GM10847 (cell line): ENCODE measurements around the gene FNDC5.

Source experiments
- POLR2A ChIP-seq: IDR thresholded peaks from 2 replicates; pipeline ENCODE4 v1.6.1; 2011; ENCODE audit not compliant: insufficient read length; ENCODE audit errors: extremely low read depth

FNDC5 gene

DNA sequence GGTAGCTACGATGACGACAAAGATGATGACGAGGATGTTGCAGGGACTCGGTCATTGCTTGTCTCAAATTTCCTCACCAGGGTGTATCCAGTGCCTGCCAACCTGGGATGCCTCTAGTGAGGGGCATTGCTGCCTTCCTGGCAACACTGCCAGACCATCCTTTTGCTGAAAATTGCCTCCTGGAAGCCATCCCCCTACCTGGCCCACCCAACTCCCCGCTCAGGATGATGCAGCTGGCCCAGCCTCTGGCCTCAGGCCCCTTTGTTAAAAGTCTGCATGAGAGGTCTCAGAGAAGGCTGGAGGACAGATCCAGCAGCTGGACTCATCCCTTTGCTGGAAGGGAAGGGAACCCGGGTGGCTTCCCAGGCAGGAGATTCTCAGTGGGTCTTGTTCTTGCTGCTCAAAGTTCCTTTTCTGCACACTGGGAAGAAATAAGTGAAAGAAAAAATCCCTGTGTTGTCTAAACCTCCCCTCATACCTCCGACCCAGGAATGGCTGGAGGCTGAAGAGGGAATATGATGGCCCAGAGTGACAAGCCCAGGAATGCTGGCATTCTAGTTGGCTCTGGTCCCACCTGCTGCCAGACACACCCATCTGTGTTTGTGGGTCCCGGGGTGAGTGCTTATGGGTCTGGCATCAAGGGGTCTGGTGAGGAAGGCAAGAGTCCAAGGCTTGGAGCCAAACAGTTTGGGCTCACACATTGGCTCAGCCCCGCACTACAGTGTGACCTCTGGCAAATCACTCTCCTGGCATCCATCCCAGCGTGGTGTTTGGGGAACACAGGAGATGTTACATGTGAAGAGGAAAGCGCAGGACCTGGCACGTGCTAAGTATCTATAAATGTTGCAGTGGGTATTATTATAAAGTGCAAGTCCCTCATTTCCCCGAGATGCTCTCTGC, 6.7 kb upstream of the FNDC5 start:
- no peak for TF ChIP-seq POLR2A

DNA sequence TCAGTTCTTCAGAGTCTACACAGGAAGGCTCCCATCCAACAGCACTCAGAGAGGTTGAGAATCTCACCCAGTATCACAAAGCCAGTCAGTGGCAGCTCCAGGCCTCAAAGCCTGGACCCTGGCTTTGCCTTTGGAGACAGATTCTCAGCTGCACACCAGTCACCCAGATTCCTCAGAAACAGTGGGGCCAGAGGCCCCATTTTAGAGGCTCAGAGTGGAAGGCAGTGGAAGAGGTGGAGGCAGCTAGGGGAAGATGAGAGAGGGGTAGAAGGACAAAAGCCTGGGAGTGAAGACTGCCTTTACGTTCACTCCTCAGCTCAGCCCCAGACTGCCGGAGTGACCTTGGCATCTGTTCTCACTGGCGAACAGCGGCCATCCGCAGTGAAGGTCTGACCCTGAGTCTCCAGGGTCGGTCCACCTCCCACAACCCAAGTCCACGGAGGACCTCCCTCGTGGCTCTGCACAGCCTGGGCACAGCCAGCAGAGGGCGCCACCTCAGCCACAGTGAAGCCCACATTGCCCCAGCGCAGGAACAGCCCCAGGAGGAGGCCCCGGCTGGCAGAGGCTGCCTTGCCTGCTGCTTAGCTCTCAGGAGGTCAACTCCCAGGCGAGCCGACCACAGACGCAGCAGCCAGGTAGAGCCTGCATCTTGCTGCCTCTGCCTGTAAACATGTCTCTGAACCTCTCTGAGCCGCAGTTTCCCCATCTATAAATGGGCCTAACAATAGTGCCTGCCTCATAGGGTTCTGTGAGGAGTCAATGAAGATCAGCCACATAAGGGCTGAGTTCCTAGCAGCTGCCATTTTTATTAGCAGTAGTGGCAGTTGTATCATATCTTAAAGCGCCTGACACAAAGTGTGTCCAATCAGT, 5.9 kb upstream of the FNDC5 start:
- TF ChIP-seq POLR2A = no peak

DNA sequence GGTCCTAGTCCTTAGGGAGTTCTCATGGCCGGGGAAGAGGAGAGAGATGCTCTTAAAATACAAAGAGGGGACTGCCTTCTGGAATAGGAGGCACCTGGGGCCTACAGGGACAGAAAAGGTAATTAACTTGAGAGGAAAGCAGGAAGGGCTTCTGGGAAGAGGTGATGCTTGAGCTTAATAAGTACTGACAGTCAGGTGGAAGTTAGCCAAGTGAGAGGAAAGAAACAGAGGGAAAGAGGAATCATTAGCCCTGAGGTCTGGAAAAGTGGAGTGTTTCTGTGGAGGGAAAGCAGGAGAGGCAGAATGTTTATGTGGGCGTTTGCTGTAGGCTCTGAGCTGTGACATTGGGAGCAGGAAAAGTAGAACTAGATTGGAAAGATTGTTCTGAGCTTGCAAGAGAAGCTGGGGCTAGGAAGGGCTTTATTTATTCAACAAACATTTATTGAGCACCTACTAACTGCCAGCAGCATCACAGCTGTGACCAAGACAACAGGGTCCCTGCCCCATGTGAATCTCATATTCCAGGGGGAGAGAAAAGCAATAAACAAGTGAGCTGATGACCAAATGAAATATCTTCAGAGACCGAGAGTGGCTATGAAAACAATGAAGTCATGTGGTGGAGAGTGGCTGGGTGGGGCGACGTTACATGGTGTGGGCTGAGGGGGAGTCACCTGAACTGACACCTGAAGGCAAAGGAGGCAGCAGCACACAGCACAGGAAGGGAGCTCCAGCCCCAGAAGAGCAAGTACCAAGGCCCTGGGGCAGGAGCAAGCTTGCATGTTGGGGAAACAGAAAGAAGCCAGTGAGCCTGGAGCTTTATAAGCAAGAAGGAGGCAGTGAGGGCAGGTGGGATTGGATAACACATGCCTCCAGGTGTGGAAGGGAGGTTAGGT, 4.4 kb upstream of the FNDC5 start:
- TF ChIP-seq POLR2A = no peak

DNA sequence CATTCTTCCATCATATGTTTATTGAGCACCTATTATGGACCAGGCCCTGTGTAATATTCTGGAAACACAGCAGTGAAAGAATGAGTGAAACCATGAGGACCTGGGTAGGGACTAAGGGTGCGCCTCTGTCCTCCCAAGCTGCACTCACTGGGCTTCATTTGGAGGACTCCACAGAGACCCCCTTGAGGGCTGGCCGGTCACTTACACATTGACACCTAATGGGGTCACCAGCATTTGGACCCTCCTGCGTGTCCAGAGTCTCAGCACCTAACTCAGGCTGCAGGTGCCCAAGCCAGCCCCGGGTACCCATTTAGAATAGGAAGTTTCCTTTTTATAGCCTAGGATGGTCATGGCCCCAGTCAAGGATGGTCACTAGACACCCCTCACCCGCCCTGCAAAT, 2.8 kb upstream of the FNDC5 start:
- no peak for TF ChIP-seq POLR2A

DNA sequence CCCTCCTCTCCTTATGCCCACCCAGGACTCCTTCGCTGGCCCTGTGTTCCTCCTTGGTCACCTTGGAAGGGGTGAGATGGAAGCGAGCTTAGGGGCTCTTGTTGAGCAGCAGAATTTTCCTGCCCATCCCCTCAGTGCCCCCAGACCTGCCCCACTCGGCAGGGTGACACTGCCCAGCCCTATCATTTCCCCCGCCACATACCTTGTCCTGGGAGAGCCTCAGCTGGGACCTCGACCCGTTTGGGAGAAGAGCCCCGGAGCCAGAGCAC, 1.4 kb upstream of the FNDC5 start:
- no peak for TF ChIP-seq POLR2A

DNA sequence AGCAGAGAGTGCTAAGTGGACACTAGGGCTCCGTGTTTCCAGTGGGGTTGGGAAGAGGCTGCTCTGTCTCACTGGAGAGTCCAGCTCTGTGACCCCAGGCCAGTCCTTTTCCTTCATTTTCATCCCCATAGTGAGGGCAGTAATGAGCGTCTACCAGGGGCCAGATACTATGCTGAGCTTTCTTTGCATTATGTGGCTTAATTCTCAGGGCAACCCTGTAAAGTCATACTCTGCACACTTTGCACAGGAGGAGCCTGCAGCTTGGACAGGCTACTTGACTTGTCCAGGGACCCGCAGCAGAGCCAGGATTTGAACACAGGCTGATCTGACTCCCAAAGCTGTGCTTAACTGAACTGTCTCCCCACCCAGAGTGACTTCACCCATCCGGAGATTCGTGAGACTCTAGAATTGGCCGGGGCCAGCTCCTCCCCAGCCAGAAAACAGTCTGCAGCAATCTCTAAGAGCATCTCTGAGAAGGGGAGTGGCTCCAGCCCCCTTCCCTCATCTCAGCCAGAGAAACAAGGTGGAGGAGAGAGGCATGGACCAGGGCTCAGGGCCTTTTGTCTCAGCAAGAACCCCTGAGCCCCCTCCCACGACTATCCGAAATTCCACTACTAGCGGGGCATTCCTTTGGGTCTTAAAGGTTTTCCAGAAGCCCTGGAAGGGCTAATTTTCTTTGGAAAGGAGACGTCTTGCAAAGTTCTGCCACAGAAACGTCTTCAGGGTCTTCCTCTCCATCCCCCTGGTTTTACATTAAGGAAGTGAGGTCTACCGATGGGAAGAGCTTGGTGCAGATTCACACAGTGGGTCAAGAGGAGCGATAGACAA, 866 bp upstream of the FNDC5 start:
- TF ChIP-seq POLR2A = no peak

DNA sequence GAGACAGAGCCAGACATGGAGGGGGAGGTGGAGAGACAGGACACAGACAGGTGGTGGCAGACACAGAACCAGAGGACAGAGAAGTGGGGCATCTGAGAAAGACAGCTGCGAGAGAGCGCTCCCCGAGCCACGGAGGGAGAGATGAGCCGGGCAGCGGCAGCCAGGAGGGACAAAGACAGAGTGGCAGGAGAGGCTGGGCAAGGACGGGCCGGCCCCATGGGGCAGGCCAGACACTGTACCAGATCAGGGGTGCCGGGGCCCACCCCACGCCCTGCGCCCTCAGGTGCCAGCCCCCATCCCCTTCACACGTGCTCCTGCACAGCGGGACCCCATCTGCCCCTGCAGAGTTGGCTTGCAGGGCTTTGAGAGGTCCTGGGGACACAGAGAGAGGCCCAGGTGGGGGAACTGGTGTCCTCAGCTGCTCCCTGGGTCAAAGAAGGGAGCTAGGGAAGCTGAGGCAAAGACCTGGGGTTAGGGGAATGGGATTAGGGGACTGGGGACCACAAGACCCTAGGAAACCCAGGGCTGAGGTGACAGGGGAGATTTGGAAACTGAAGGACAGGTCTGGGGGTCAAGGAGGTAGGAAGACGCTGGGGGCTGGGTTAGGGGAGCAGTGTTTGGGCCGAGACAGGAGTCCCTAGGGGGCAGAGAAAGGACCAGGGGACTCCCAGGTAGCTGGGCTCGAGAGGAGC, 643 bp downstream of the FNDC5 start:
- no peak for TF ChIP-seq POLR2A

DNA sequence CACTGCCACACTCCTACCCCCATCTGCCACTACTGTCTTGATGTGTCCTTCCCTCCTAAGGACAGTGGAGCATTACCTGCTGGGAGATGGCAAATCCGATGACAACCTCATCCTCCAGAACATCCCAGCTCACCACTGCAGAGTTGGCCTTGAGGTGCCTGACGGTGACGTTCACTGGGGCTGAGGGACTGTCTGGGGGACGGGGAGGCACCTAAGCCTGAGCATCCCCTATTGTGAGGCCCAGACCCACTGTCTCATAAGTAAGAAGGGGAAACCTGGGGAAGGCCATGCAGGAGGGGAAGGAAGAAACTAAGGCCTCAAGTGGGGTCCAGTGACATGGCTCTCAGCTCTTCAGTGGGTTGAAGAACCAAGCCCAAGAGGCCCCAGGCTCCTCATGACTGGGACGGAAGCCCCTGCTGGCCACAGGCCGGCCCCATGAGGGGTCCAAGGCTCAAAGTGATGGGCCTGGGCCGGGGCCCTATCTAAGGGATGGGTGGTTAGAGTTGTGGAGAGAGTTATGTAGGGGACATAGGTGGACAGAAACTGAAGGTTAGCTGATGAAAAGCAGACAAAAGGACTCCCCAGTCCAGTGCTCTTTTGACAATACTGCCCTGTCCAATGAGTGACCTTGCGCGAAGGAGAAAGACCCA, 1.8 kb downstream of the FNDC5 start:
- TF ChIP-seq POLR2A = no peak

DNA sequence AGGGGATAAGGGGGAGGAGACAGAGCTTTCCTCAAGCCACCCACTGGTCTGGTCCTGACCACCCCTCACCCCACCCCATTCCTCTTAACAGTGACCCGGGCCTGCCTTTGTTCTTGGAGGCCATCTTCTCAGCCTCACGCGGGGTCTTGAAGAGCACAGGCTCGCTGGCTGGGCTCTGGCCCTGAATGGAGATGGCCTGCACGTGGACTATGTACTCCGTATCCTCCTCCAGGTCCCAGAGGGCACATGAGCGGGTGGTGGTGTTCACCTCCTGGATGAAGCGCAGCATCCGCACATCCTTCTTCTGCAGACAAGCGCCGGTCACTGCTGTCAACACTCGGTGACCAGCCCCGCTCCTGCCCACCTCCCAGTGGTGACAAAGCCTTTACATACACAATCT, 2.6 kb downstream of the FNDC5 start:
- no peak for TF ChIP-seq POLR2A

DNA sequence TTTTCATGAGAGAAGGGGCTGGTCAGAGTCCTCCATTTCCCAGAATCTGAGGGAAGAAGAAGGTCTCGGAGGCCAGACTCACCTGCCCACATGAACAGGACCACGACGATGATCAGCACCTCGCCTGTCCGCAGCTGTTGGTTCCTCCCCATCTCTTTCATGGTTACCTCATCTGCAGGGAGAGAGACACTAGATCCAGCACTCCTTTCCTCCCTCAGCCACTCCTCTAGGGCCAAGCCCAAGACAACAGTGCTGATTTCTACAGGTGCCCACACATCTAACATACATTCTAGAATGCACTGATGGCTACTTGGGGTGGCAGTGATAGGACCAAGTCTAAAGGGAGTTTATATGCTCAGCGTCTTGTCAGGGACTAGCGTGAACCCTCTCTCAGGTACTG, 3.0 kb downstream of the FNDC5 start:
- TF ChIP-seq POLR2A = no peak

DNA sequence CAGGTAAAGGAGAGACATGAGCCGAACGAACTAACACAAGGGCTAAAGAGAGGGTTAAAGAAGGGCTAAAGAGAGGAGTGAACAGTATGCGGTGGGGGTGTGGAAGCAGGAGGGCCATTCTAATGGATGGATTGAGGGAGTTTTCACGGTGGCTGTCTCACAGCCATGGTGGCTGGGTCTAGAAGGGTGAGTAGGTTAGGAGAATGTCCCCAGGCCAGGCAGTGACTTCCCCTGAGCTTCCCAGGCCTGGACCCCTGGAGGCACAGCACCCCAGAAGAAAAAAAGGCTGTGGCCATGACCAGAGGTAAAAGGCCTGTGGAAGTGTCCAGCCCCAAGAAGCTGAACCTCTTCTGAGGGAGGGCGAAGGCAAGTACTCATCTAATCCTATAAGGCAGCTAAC, 3.6 kb downstream of the FNDC5 start:
- TF ChIP-seq POLR2A = no peak

DNA sequence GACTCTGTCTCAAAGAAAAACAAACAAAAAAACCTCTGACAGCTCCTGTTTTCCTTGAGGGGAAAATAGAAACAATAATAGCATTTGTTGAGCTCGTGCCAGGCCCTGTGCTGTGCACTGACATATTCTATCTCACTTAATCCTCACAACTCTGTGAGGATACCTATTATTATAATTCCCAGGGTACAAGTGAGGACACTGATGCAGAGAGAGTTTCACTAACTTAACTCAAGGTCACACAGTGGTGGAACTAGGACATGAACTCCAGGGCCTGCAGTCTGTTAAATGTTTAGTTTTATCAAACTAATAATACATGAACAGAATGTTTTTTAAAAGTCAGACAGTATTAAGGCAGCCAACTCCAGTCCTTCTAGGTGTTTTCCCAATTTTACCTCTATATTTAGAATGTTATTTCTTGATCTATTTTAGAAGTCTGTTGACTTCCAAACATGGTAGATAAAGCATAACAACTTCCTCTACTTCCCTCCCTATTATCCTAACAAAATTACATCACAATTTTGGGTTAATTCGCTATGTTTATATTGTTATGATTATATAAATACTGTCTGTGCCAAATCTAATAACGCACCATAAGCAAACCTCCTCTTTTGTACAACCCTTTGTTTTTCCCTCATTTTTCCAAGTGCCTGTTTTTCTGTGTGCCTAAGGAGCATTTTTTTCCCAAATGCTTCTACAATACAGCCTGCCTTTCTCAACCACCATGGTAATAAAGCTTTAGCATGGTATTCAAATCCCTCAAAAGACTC, 4.9 kb downstream of the FNDC5 start:
- no peak for TF ChIP-seq POLR2A
